Measurements from ENCODE around the gene LCN6.

- no peak for TF ChIP-seq POLR2A (IDR thresholded peaks at IDR 0.05; ENCODE audit: low read length)
- TF ChIP-seq GATA1 (IDR thresholded peaks at IDR 0.05; ENCODE audit: low read depth, low read length) = no peak
These were observed 51.8 kb downstream of the LCN6 start for GRCh38 chr9:136696502-136696901.

All from erythroblast (primary cell).